Naive thymus-derived CD8-positive, alpha-beta T cell (primary cell): ENCODE results near the gene PTGDR2. TPM values are rescaled to one million over a fixed set of nuclear protein-coding genes. Genes with fewer than 3 reads are reported as not detected.

ENCODE experiments used
- ATAC-seq, 2 donors: fragments of 150-1000 bp; cut with Tn5 transposase in 1 of 2; sonication (Bioruptor Pico), chemical (Tn5 transposase) in 1 of 2; 1 replicate in 1 of 2; 2 replicates in 1 of 2; pipeline ENCODE4 v1.10.0; 2021; ENCODE audit warnings: mild to moderate bottlenecking in 2 of 2, moderate library complexity in 2 of 2
- POLR2A ChIA-PET: fragments of 350-600 bp; sonication (Branson Sonifier 250); formaldehyde crosslinking; loops from one replicate; lab custom pipeline; 2021; ENCODE audit warnings: antibody characterized with exemption; lab: Charles Lee
- DNase-seq, 10 donors: peaks; one replicate each; pipeline versions ENCODE4 v3.0.0 to v3.0.0-alpha.2; 2020 to 2022
- H3K27ac Mint-ChIP-seq, 10 donors: one replicate each; pipeline ENCODE4 v1.8.0; 2020 to 2022; ENCODE audit warnings: mild to moderate bottlenecking in 10 of 10, mixed read lengths in 10 of 10, moderate library complexity in 4 of 10, inconsistent platforms in 1 of 10
- H3K27me3 Mint-ChIP-seq, 5 donors: one replicate each; pipeline ENCODE4 v1.8.0; 2021 to 2022; ENCODE audit warnings: mixed read lengths in 5 of 5
- H3K36me3 Mint-ChIP-seq, 3 donors: one replicate each; pipeline ENCODE4 v1.8.0; 2020 to 2022; ENCODE audit warnings: mixed read lengths in 3 of 3, mild to moderate bottlenecking in 2 of 3, inconsistent platforms in 1 of 3
- H3K4me1 Mint-ChIP-seq, 4 donors: one replicate each; pipeline ENCODE4 v1.8.0; 2021 to 2022; ENCODE audit warnings: mixed read lengths in 4 of 4
- H3K4me3 Mint-ChIP-seq, 10 donors: one replicate each; pipeline ENCODE4 v1.8.0; 2020 to 2022; ENCODE audit warnings: mild to moderate bottlenecking in 10 of 10, mixed read lengths in 10 of 10, moderate library complexity in 6 of 10, inconsistent platforms in 1 of 10
- H3K9me3 Mint-ChIP-seq, 9 donors: one replicate each; pipeline ENCODE4 v1.8.0; 2020 to 2022; ENCODE audit warnings: mixed read lengths in 9 of 9, mild to moderate bottlenecking in 3 of 9, inconsistent platforms in 1 of 9, moderate library complexity in 1 of 9
- polyA plus RNA-seq, 3 donors: library from polyadenylated mRNA; unstranded; fragments of 300-500 nt; fragmentation: Illumina TruSeq; gene quantifications; one replicate each; pipeline ENCODE4 v1.2.3, GENCODE V29; 2021
- total RNA-seq, 8 experiments: library from RNA in 2 of 8; stranded (reverse) in 2 of 8; gene quantifications; one replicate each; pipeline ENCODE4 v1.2.3 and lab custom pipeline; 2021 to 2026

PTGDR2 gene
- total and polyA plus RNA-seq, 5 experiments from 2014 or later = 0.16 TPM; not detected in 3

DNA sequence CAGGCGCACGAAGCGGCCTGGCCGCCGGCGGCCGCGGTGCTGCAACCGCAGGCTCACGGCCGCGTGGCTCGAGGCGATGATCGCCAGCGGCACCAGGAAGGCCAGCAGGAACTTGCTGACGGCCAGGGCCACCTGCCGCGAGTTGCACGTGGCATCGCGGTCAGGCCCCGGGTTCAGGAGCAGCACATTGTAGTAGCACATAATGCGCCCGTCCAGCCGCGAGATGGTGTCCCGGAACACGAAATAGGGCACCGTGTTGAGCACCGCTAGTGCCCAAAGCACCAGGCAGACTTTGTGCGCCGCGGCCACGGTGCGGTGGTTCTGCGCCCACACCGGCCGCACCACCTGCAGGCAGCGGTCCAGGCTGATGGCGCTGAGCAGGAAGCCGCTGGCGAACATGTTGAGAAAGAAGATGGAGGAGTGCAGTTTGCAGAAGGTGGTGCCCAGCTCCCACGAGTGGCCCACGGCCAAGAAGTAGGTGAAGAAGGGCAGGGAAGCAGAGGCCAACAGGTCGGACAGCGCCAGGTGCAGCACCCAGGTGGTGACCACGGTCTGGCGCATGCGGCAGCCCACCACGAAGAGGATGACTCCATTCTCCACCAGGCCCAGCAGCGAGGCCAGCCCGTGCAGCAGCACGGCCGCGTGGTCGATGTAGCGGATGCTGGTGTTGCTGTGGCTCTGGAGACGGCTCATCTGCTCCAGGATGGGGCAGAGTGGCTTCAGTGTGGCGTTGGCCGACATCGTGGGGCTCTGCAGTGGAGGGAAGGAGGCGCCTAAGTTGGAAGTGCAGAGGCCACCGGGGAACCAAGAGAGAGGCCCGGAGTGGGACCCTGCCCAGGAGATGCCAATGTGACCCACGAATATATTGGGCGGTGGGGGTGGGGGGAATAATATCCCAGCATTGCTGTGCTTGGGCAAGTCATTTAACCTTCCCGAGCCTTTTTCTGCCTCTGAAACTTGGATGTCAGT is 2.5 kb downstream of the PTGDR2 start:
- Mint-ChIP-seq H3K27ac (no peak overlapping the region), H3K27me3 (no peaks in the 10 kb centered on the region), H3K4me1 (peaks cover 10 to 40% (median 28%) of the 10 kb centered on the region in 4 donors), H3K4me3 (no peak overlapping the region), H3K9me3 (no peaks in the 10 kb centered on the region), H3K36me3 (peaks cover 0 to 37% (median 20%) of the 10 kb centered on the region in 3 donors)
- no peak for ATAC-seq
- no peak for DNase-seq
- POLR2A ChIA-PET = no interaction called here

GRCh38 chr11:60852117-60852981 is 3.4 kb downstream of the PTGDR2 start:
- Mint-ChIP-seq H3K4me1 (peaks cover 7 to 31% (median 20%) of the 10 kb centered on the region in 4 donors), H3K36me3 (peaks cover 0 to 46% (median 20%) of the 10 kb centered on the region in 3 donors), H3K9me3 (no peaks in the 10 kb centered on the region), H3K4me3 (peak overlapping the region in 2 of 10 donors; percentile 14 to 28), H3K27me3 (no peaks in the 10 kb centered on the region), H3K27ac (no peak overlapping the region)
- DNase-seq (no peak), ATAC-seq (no peak)
- POLR2A ChIA-PET = interaction anchor here (0.5 kb wide), 1 partner anchor 60 kb away, joined by 3 read pairs; no protein-coding TSS in a partner anchor

DNA sequence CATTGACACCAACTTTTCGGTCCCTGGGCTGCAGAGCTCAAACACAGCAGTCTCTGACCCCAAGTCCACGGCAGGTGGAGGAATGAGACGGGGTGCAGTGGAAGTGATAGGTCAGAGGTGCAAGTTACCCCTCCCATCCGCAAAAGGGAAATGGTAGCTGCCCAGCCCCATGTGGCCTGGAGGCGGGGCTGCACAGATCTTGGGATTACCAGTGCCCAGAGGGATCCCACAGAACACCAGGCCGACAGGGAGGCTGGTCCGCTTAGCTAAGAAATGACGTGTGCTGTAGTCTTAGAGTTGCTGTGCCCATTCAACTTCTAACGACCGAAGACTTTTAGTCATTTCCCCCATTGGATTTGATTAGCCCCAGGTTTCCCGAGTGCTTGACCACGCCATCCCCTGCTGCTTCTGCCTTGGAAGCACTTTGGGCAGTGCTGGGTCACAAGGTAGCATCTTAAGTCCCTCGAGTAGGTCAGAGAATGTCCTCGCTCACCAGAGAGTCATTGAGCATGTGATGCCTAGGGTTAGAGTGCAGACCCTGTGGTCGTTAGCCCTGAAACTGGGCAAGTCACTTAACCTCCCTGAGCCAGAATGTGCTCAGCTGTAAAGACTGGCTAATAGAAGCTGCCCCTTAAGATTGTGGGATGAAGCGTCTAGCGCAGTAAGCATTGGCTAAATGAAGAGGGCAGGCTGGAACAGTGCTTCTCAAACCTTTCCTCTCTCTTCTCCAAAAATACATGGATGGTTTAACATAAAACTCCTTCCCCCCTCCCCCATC is 4.2 kb downstream of the PTGDR2 start:
- H3K4me1 Mint-ChIP-seq = peaks cover 7 to 25% (median 17%) of the 10 kb centered on the region in 4 donors
- no peaks in the 10 kb centered on the region for H3K27me3 Mint-ChIP-seq
- no peaks in the 10 kb centered on the region for H3K9me3 Mint-ChIP-seq
- DNase-seq (no peak), ATAC-seq (no peak)
- peaks cover 0 to 53% (median 20%) of the 10 kb centered on the region in 3 donors for H3K36me3 Mint-ChIP-seq
- H3K27ac Mint-ChIP-seq = peak overlapping the region in 2 of 10 donors; percentile 33 to 61
- POLR2A ChIA-PET = interaction anchor here (0.5 to 1.1 kb wide), 3 partner anchors 20 to 60 kb away, joined by 3 read pairs; no protein-coding TSS in a partner anchor
- H3K4me3 Mint-ChIP-seq = no peak overlapping the region

DNA sequence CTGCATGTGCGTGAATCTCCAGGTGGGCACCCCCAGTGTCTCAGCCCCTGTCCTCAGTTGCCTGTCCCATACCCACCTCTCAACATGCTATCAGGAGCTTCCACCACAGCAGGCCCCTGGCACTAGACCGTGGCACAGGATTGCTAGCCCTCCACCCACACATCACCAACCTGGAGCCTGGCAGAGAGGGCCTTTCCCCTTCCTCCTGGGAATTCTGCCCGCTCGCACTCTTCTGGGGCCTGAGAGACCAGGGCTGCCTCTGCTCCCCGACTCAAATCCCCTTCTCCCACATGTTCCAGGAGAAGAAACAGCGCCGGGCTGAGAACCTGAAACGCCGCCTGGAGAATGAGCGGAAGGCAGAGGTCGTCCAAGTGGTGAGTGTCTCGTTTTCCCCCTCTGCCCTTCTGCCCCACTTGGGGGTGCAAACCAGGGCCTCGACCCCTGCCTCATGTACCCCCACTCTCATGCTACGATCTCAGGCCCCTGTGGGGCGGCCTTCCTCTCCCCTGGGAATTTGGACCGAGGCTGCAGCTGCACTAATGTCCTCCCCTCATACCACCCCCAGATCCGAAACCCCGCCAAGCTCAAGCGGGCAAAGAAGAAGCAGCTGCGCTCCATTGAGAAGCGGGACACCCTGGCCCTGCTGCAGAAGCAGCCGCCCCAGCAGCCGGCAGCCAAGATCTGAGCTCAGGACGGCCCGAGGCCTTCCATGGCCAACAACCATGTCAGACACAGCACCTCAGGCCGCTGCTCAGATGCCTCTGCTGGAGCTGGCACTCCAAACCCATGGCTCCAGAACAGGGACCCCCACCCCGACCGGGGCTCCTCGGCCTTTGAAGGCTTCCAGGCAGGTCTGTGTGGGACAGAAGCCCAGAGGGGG is 5.9 kb downstream of the PTGDR2 start:
- ATAC-seq (no peak), DNase-seq (no peak)
- Mint-ChIP-seq H3K27ac (no peak overlapping the region), H3K4me1 (peaks cover 6 to 15% (median 11%) of the 10 kb centered on the region in 4 donors), H3K9me3 (no peaks in the 10 kb centered on the region), H3K27me3 (no peaks in the 10 kb centered on the region), H3K4me3 (no peak overlapping the region), H3K36me3 (peaks cover 0 to 63% (median 21%) of the 10 kb centered on the region in 3 donors)
- POLR2A ChIA-PET = no interaction called here

- no peak for DNase-seq
- H3K27ac Mint-ChIP-seq = no peak overlapping the region
- no peak for ATAC-seq
- peaks cover 15 to 26% (median 20%) of the 10 kb centered on the region in 4 donors for H3K4me1 Mint-ChIP-seq
- POLR2A ChIA-PET = no interaction called here
- H3K27me3 Mint-ChIP-seq = no peaks in the 10 kb centered on the region
- H3K36me3 Mint-ChIP-seq = peaks cover 0 to 63% (median 23%) of the 10 kb centered on the region in 3 donors
- no peaks in the 10 kb centered on the region for H3K9me3 Mint-ChIP-seq
- no peak overlapping the region for H3K4me3 Mint-ChIP-seq
These were observed 7.0 kb downstream of the PTGDR2 start for GRCh38 chr11:60848714-60849151.

DNA sequence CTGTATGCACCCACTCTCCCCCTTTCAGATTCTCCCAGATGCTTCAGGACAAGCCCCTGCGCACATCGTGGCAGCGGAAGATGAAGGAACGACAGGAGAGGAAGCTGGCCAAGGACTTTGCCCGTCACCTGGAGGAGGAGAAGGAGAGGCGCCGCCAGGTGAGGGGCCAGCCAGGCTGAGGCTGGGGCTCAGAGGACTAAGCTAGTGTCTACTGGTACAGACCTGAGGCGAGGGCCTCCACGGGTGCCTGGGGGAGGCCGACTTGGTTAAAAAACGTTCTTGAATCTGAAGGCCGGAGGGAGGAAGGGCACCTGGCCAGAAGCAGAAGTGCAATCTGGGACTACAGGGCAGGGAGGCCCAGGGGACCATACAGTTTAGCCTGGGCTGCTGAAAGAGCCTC is 7.9 kb downstream of the PTGDR2 start:
- Mint-ChIP-seq H3K9me3 (no peaks in the 10 kb centered on the region), H3K36me3 (peaks cover 0 to 63% (median 23%) of the 10 kb centered on the region in 3 donors), H3K4me3 (no peak overlapping the region), H3K4me1 (peaks cover 22 to 34% (median 28%) of the 10 kb centered on the region in 4 donors), H3K27me3 (no peaks in the 10 kb centered on the region), H3K27ac (no peak overlapping the region)
- ATAC-seq (no peak), DNase-seq (no peak)
- POLR2A ChIA-PET = interaction anchor here (1.2 kb wide), 1 partner anchor 20 kb away, joined by 3 read pairs; no protein-coding TSS in a partner anchor

GRCh38 chr11:60847281-60847680 is 8.5 kb downstream of the PTGDR2 start:
- POLR2A ChIA-PET = interaction anchor here (1.2 kb wide), 1 partner anchor 21 kb away, joined by 3 read pairs; no protein-coding TSS in a partner anchor
- Mint-ChIP-seq H3K4me1 (peaks cover 22 to 41% (median 33%) of the 10 kb centered on the region in 4 donors), H3K4me3 (no peak overlapping the region), H3K9me3 (no peaks in the 10 kb centered on the region), H3K36me3 (peaks cover 0 to 63% (median 23%) of the 10 kb centered on the region in 3 donors), H3K27me3 (no peaks in the 10 kb centered on the region), H3K27ac (no peak overlapping the region)
- DNase-seq = no peak
- ATAC-seq = no peak

DNA sequence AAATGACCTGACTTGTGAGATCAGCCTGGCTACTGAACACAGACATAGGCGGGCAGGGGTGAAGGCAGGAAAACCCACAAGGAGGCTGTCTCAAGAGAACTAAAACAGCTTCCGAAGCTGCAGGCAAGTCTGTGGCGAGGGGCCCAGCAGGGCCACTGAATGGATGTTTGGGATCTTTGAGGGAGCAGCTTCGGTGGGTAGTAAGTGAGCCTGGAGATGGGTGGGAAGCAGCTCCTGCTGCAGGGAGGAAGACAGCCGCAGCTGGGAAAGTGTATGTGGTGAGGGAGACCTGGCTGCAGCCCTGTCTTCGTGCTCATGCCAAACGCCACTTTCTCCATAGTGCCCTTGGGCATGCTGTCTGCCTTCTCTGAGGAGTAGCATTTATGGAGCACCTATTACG is 10.4 kb downstream of the PTGDR2 start:
- no peak for ATAC-seq
- peaks cover 32 to 52% (median 44%) of the 10 kb centered on the region in 4 donors for H3K4me1 Mint-ChIP-seq
- peak overlapping the region in 9 of 10 donors; percentile 0 to 94 (median 71) for H3K4me3 Mint-ChIP-seq
- POLR2A ChIA-PET = interaction anchor here (0.5 to 1.8 kb wide), 2 partner anchors 10 to 12 kb away, joined by 3 to 5 read pairs; partner anchors contain the start of gene PTGDR2
- peaks cover 0 to 3% (median 0%) of the 10 kb centered on the region in 5 donors for H3K27me3 Mint-ChIP-seq
- H3K9me3 Mint-ChIP-seq = no peaks in the 10 kb centered on the region
- peaks cover 0 to 45% (median 7%) of the 10 kb centered on the region in 3 donors for H3K36me3 Mint-ChIP-seq
- DNase-seq = no peak
- peak overlapping the region in 6 of 10 donors; percentile 60 to 82 (median 72) for H3K27ac Mint-ChIP-seq

GRCh38 chr11:60844870-60845221 is 10.9 kb downstream of the PTGDR2 start:
- POLR2A ChIA-PET = interaction anchor here (1.8 kb wide), 1 partner anchor 11 kb away, joined by 5 read pairs; the partner anchor contains the start of gene PTGDR2

GRCh38 chr11:60844045-60844869 is 11.5 kb downstream of the PTGDR2 start:
- POLR2A ChIA-PET = no interaction called here
- no peak for ATAC-seq
- Mint-ChIP-seq H3K9me3 (no peaks in the 10 kb centered on the region), H3K36me3 (peaks cover 0 to 35% (median 7%) of the 10 kb centered on the region in 3 donors), H3K4me3 (peak overlapping the region; percentile 71 to 94 (median 90)), H3K27me3 (peaks cover 0 to 3% (median 0%) of the 10 kb centered on the region in 5 donors), H3K27ac (peak overlapping the region in 9 of 10 donors; percentile 70 to 99 (median 81)), H3K4me1 (peaks cover 32 to 54% (median 45%) of the 10 kb centered on the region in 4 donors)
- DNase-seq = no peak

More at GRCh38 chr11:60844870-60845221, 10.9 kb downstream of the PTGDR2 start:
- Mint-ChIP-seq H3K27ac (peak overlapping the region in 7 of 10 donors; percentile 16 to 82 (median 70)), H3K36me3 (peaks cover 0 to 40% (median 7%) of the 10 kb centered on the region in 3 donors), H3K4me1 (peaks cover 32 to 54% (median 44%) of the 10 kb centered on the region in 4 donors), H3K4me3 (peak overlapping the region; percentile 23 to 94 (median 90)), H3K27me3 (peaks cover 0 to 3% (median 0%) of the 10 kb centered on the region in 5 donors), H3K9me3 (no peaks in the 10 kb centered on the region)
- ATAC-seq (no peak), DNase-seq (no peak)
